ENCODE data around the gene LIPT2. TPM values are rescaled to one million over a fixed set of nuclear protein-coding genes. Genes with fewer than 3 reads are reported as not detected.

The LIPT2 gene
- total RNA-seq, 1 experiment from 2014 or later, result 14.4 TPM

GRCh38 chr11:74468521-74468920 lies 25.0 kb downstream of the LIPT2 start:
- H3K9me3 Mint-ChIP-seq (ENCODE audit: unreplicated experiment), result peaks cover 10% of the 10 kb centered on the region
- peaks cover 14% of the 10 kb centered on the region for H3K36me3 Mint-ChIP-seq (ENCODE audit: insufficient read depth, unreplicated experiment)
- Histone ChIP-seq H3K4me3 (ENCODE audit: low read depth, low read length) (no peak overlapping the region), H3K36me3 (ENCODE audit: control insufficient read depth, insufficient read depth, low read length) (0 out of 2 replicates have a peak, but pooled peaks cover 3% of the 10 kb centered on the region), H3K27me3 (replicated peaks; ENCODE audit: control insufficient read depth, insufficient read depth, low read length) (no peaks in the 10 kb centered on the region), H3K9me3 (no peaks in the 10 kb centered on the region), H3K4me1 (peaks cover 41% of the 10 kb centered on the region)
- no peaks in the 10 kb centered on the region for H3K27me3 Mint-ChIP-seq (ENCODE audit: insufficient read depth, unreplicated experiment)
- H3K27ac Mint-ChIP-seq (ENCODE audit: unreplicated experiment), result peak overlapping the region; percentile 6
- TF ChIP-seq CTCF (IDR thresholded peaks at IDR 0.05; ENCODE audit: insufficient read depth in 1 of 2, low read depth in 1 of 2, low read length in 1 of 2, severe bottlenecking in 1 of 2, unreplicated experiment in 1 of 2), result no peak
- peak overlapping the region; percentile 4 for H3K4me3 Mint-ChIP-seq (ENCODE audit: unreplicated experiment)
- no TSS peak for BruUV-seq (replicated peaks)
- POLR2A ChIA-PET, result interaction anchor here (2.6 kb wide), 1 partner anchor 25 kb away, joined by 18 read pairs; the partner anchor contains the start of gene LIPT2
- DNase-seq, result no peak
- H3K4me1 Mint-ChIP-seq (ENCODE audit: low read depth, unreplicated experiment), result peaks cover 39% of the 10 kb centered on the region
- CTCF ChIA-PET, result no interaction called here
- intact Hi-C loops (cut with micrococcal nuclease; ENCODE audit: unreplicated experiment), result no loop called here

- ChIA-PET POLR2A (interaction anchor here (2.6 kb wide), 1 partner anchor 25 kb away, joined by 18 read pairs; the partner anchor contains the start of gene LIPT2), CTCF (interaction anchor here (2.4 kb wide), 1 partner anchor 15 kb away, joined by 10 read pairs; no protein-coding TSS in a partner anchor)
- H3K9me3 ChIP-seq, result no peaks in the 10 kb centered on the region
- no peak for DNase-seq
- H3K4me1 ChIP-seq, result peaks cover 45% of the 10 kb centered on the region
- H3K27me3 ChIP-seq (replicated peaks; ENCODE audit: control insufficient read depth, insufficient read depth, low read length), result no peaks in the 10 kb centered on the region
- no peak for TF ChIP-seq CTCF (IDR thresholded peaks at IDR 0.05; ENCODE audit: insufficient read depth in 1 of 2, low read depth in 1 of 2, low read length in 1 of 2, severe bottlenecking in 1 of 2, unreplicated experiment in 1 of 2)
- Mint-ChIP-seq H3K36me3 (ENCODE audit: insufficient read depth, unreplicated experiment) (peaks cover 14% of the 10 kb centered on the region), H3K9me3 (ENCODE audit: unreplicated experiment) (peaks cover 10% of the 10 kb centered on the region), H3K27ac (ENCODE audit: unreplicated experiment) (peak overlapping the region; percentile 6), H3K4me3 (ENCODE audit: unreplicated experiment) (peak overlapping the region; percentile 50), H3K27me3 (ENCODE audit: insufficient read depth, unreplicated experiment) (no peaks in the 10 kb centered on the region), H3K4me1 (ENCODE audit: low read depth, unreplicated experiment) (peaks cover 39% of the 10 kb centered on the region)
- H3K4me3 ChIP-seq (ENCODE audit: low read depth, low read length), result peak overlapping the region; percentile 52
- intact Hi-C loops (cut with micrococcal nuclease; ENCODE audit: unreplicated experiment), result no loop called here
- BruUV-seq (replicated peaks), result no TSS peak
- 0 out of 2 replicates have a peak, but pooled peaks cover 5% of the 10 kb centered on the region for H3K36me3 ChIP-seq (ENCODE audit: control insufficient read depth, insufficient read depth, low read length)
Observed at GRCh38 chr11:74468058-74468457, 25.5 kb downstream of the LIPT2 start.

- H3K4me3 ChIP-seq (ENCODE audit: low read depth, low read length), result peak within 1 kb of the TSS; percentile 52
- ChIA-PET POLR2A (interaction anchor here (2.6 kb wide), 1 partner anchor 26 kb away, joined by 18 read pairs; the partner anchor contains the start of gene LIPT2), CTCF (interaction anchor here (1.2 to 2.4 kb wide), 3 partner anchors 14 to 26 kb away, joined by 5 to 10 read pairs (median 8); partner anchors contain the start of gene LIPT2)
- H3K36me3 ChIP-seq (ENCODE audit: control insufficient read depth, insufficient read depth, low read length), result 0 out of 2 replicates have a peak, but pooled peaks cover 5% of the 10 kb centered on the region
- peaks cover 10% of the 10 kb centered on the region for H3K9me3 Mint-ChIP-seq (ENCODE audit: unreplicated experiment)
- no peak for TF ChIP-seq CTCF (IDR thresholded peaks at IDR 0.05; ENCODE audit: insufficient read depth in 1 of 2, low read depth in 1 of 2, low read length in 1 of 2, severe bottlenecking in 1 of 2, unreplicated experiment in 1 of 2)
- peaks cover 39% of the 10 kb centered on the region for H3K4me1 Mint-ChIP-seq (ENCODE audit: low read depth, unreplicated experiment)
- peaks cover 54% of the 10 kb centered on the region for H3K4me1 ChIP-seq
- H3K27me3 Mint-ChIP-seq (ENCODE audit: insufficient read depth, unreplicated experiment), result no peaks in the 10 kb centered on the region
- BruUV-seq (replicated peaks), result no TSS peak
- peak within 1 kb of the TSS; percentile 91 for H3K27ac Mint-ChIP-seq (ENCODE audit: unreplicated experiment)
- intact Hi-C loops (cut with micrococcal nuclease; ENCODE audit: unreplicated experiment), result no loop called here
- peaks cover 14% of the 10 kb centered on the region for H3K36me3 Mint-ChIP-seq (ENCODE audit: insufficient read depth, unreplicated experiment)
- peak within 1 kb of the TSS; percentile 50 for H3K4me3 Mint-ChIP-seq (ENCODE audit: unreplicated experiment)
- no peaks in the 10 kb centered on the region for H3K9me3 ChIP-seq
- DNase-seq, result peak; percentile 46 to 60
- no peaks in the 10 kb centered on the region for H3K27me3 ChIP-seq (replicated peaks; ENCODE audit: control insufficient read depth, insufficient read depth, low read length)
Observed at GRCh38 chr11:74466916-74467885, 26.3 kb downstream of the LIPT2 start, which contains the start of gene KCNE3. Gene KCNE3, minus strand, starts transcription at chr11:74467549. Its CDS starts 9,986 bp downstream, at chr11:74457563.
